ENCODE results near the gene HMOX1.
"Not testable (repeated sequence)": the region's sequence is repeated elsewhere in the genome, so short reads cannot be mapped to it uniquely, and the experiment has no call there.

Gene HMOX1

GRCh38 chr22:35350539-35351503, 30.1 kb upstream of the HMOX1 start:
- peak; percentile 93 for DNase-seq

GRCh38 chr22:35352214-35353111, 28.4 kb upstream of the HMOX1 start:
- no peak for DNase-seq

- DNase-seq = no peak
Observed at GRCh38 chr22:35353318-35353717, 27.6 kb upstream of the HMOX1 start.

GRCh38 chr22:35354068-35354467, 26.8 kb upstream of the HMOX1 start:
- no peak for DNase-seq

- DNase-seq = no peak
Observed at GRCh38 chr22:35357883-35358621, 22.8 kb upstream of the HMOX1 start.

- no peak for DNase-seq
Observed at GRCh38 chr22:35359380-35360065, 21.4 kb upstream of the HMOX1 start.

- DNase-seq = no peak
Observed at GRCh38 chr22:35361001-35361558, 19.8 kb upstream of the HMOX1 start.

- no peak for DNase-seq
Observed at GRCh38 chr22:35363566-35364086, 17.3 kb upstream of the HMOX1 start.

GRCh38 chr22:35364230-35364629, 16.7 kb upstream of the HMOX1 start:
- not testable (repeated sequence) for DNase-seq

- DNase-seq = no peak
Observed at GRCh38 chr22:35367331-35367886, 13.5 kb upstream of the HMOX1 start.

GRCh38 chr22:35368386-35368785, 12.5 kb upstream of the HMOX1 start:
- DNase-seq = no peak

- DNase-seq = no peak
Observed at GRCh38 chr22:35369996-35370395, 10.9 kb upstream of the HMOX1 start.

- no peak for DNase-seq
Observed at GRCh38 chr22:35373781-35374180, 7.1 kb upstream of the HMOX1 start.

GRCh38 chr22:35375031-35375430, 5.9 kb upstream of the HMOX1 start:
- no peak for DNase-seq

GRCh38 chr22:35375526-35375925, 5.4 kb upstream of the HMOX1 start:
- DNase-seq = no peak

GRCh38 chr22:35376728-35377472, 4.0 kb upstream of the HMOX1 start:
- peak; percentile 70 for DNase-seq

GRCh38 chr22:35377735-35378134, 3.2 kb upstream of the HMOX1 start:
- DNase-seq = no peak

- no peak for DNase-seq
Observed at GRCh38 chr22:35378621-35379020, 2.3 kb upstream of the HMOX1 start.

GRCh38 chr22:35379146-35379993, 1.5 kb upstream of the HMOX1 start:
- no peak for DNase-seq

- DNase-seq = no peak
Observed at GRCh38 chr22:35380013-35380412, 883 bp upstream of the HMOX1 start.

Measured in COR-L47 (cell line).